HCT116 (cell line): ENCODE measurements around the gene AHI1. TPM values are rescaled to one million over a fixed set of nuclear protein-coding genes. Genes with fewer than 3 reads are reported as not detected.

Experiments used
- ATAC-seq: fragments of 200-7000 bp; cut with Tn5 transposase; 2 replicates; pipeline ENCODE4 v1.9.1; 2020; ENCODE audit warnings: mild to moderate bottlenecking, moderate library complexity
- BruUV-seq: library from RNA; stranded (reverse); fragments of 400-500 nt; replicated peaks from 2 replicates; lab custom pipeline; 2021; lab: Mats Ljungman, UMichigan
- CTCF ChIA-PET: fragments of 300-600 bp; sonication (Branson Sonifier 250); formaldehyde crosslinking; loops from one replicate; lab custom pipeline; 2021; ENCODE audit warnings: antibody characterized with exemption; lab: Charles Lee
- POLR2A ChIA-PET: fragments of 300-600, 350-600 bp; sonication (Branson Sonifier 250); formaldehyde crosslinking; loops from one replicate; lab custom pipeline; 2021; ENCODE audit warnings: antibody characterized with exemption; lab: Charles Lee
- RAD21 ChIA-PET, 2 experiments: fragments of 300-600 bp; sonication (Branson Sonifier 250); formaldehyde crosslinking; loops; one replicate each; lab custom pipeline; 2023; ENCODE audit warnings: low total read pairs in 2 of 2; ENCODE audit not compliant: uncharacterized antibody in 2 of 2, unreplicated experiment in 2 of 2, low non-redundant PET in 1 of 2; lab: Charles Lee
- DNase-seq: peaks from one replicate; pipeline ENCODE4 v3.0.0-alpha.2; 2010; ENCODE audit warnings: low read depth, low spot score
- H2AFZ ChIP-seq: fragments of 200-600 bp; shearing (Covaris generic), sonication (generic); 2 replicates; pipeline ENCODE4 v1.6.1; 2017; ENCODE audit warnings: low read depth, mixed run types, mixed read lengths, antibody characterized with exemption, low read length; ENCODE audit not compliant: poor library complexity, severe bottlenecking
- H3K27ac ChIP-seq: 2 replicates; pipeline ENCODE4 v1.5.1; 2012; ENCODE audit warnings: low read depth, low read length
- H3K27me3 ChIP-seq: fragments of 200-600 bp; sonication (generic); 2 replicates; pipeline ENCODE4 v1.6.1; 2016; ENCODE audit warnings: mixed run types, low read length, mixed read lengths; ENCODE audit not compliant: insufficient read depth
- H3K36me3 ChIP-seq, 2 experiments: fragments of 200-500 bp in 1 of 2; fragments of 200-600 bp in 1 of 2; sonication (Bioruptor generic) in 1 of 2; sonication (generic) in 1 of 2; 2 replicates each; pipeline versions ENCODE4 v1.5.1 to v1.6.1; 2014 to 2016; ENCODE audit warnings: low read length in 2 of 2, inconsistent platforms in 1 of 2, mixed read lengths in 1 of 2, mixed run types in 1 of 2; ENCODE audit not compliant: insufficient read depth in 2 of 2, control insufficient read depth in 1 of 2
- H3K4me1 ChIP-seq, 2 experiments: fragments of 200-600 bp in 1 of 2; sonication (generic) in 1 of 2; 2 replicates each; pipeline versions ENCODE4 v1.5.1 to v1.6.1; 2012 to 2017; ENCODE audit warnings: low read length in 2 of 2, inconsistent platforms in 1 of 2, mild to moderate bottlenecking in 1 of 2, mixed read lengths in 1 of 2, mixed run types in 1 of 2, moderate library complexity in 1 of 2; ENCODE audit not compliant: insufficient read depth in 2 of 2, control insufficient read depth in 1 of 2
- H3K4me2 ChIP-seq: fragments of 200-600 bp; sonication (generic); 2 replicates; pipeline ENCODE4 v1.6.1; 2017; ENCODE audit warnings: mixed run types, low read length, mixed read lengths
- H3K4me3 ChIP-seq, 2 experiments: fragments of 200-600 bp in 1 of 2; sonication (generic) in 1 of 2; replicated peaks in 1 of 2; 2 replicates each; pipeline ENCODE4 v1.5.1; 2011 to 2016; ENCODE audit warnings: low read length in 2 of 2, control low read depth in 1 of 2, low read depth in 1 of 2, mild to moderate bottlenecking in 1 of 2, mixed read lengths in 1 of 2, mixed run types in 1 of 2
- H3K79me2 ChIP-seq: fragments of 200-600 bp; sonication (generic); 2 replicates; pipeline ENCODE4 v1.6.1; 2017; ENCODE audit warnings: mild to moderate bottlenecking, mixed run types, low read length, moderate library complexity, mixed read lengths; ENCODE audit not compliant: insufficient read depth
- H3K9ac ChIP-seq: fragments of 200-600 bp; sonication (generic); 2 replicates; pipeline ENCODE4 v1.6.1; 2016; ENCODE audit warnings: low read length, mixed read lengths
- H3K9me2 ChIP-seq: fragments of 200-600 bp; sonication (generic), shearing (Covaris generic); 2 replicates; pipeline ENCODE4 v1.6.1; 2017; ENCODE audit warnings: mixed run types, mild to moderate bottlenecking, moderate library complexity; ENCODE audit not compliant: insufficient read depth
- H3K9me3 ChIP-seq, 2 experiments: fragments of 200-500 bp in 1 of 2; fragments of 200-600 bp in 1 of 2; sonication (Bioruptor generic) in 1 of 2; sonication (generic) in 1 of 2; 2 replicates each; pipeline ENCODE4 v1.6.1; 2014 to 2017; ENCODE audit warnings: low read length in 2 of 2, mixed read lengths in 2 of 2, inconsistent platforms in 1 of 2, low read depth in 1 of 2, mild to moderate bottlenecking in 1 of 2, mixed run types in 1 of 2, moderate library complexity in 1 of 2; ENCODE audit not compliant: control insufficient read depth in 1 of 2, insufficient read depth in 1 of 2
- H4K20me1 ChIP-seq: fragments of 200-600 bp; sonication (generic), shearing (Covaris generic); 2 replicates; pipeline ENCODE4 v1.6.1; 2017; ENCODE audit warnings: mixed run types, mild to moderate bottlenecking, moderate library complexity; ENCODE audit not compliant: insufficient read depth
- ATF3 ChIP-seq: IDR thresholded peaks from 2 replicates; pipeline ENCODE4 v1.6.1; 2012
- CBX3 ChIP-seq: IDR thresholded peaks from 2 replicates; pipeline ENCODE4 v1.6.1; 2012; ENCODE audit warnings: low read depth
- CEBPB ChIP-seq: IDR thresholded peaks from 2 replicates; pipeline ENCODE4 v1.6.1; 2012; ENCODE audit warnings: low read depth
- CTCF ChIP-seq, 3 experiments: fragments of 200-600 bp in 1 of 3; sonication (generic) in 1 of 3; IDR thresholded peaks in 2 of 3; conservative IDR thresholded peaks in 1 of 3; 2 replicates each; pipeline ENCODE4 v1.5.1; 2012 to 2017; ENCODE audit warnings: low read depth in 2 of 3, low read length in 2 of 3, antibody characterized with exemption in 1 of 3, borderline replicate concordance in 1 of 3, control low read depth in 1 of 3, mild to moderate bottlenecking in 1 of 3, mixed read lengths in 1 of 3, mixed run types in 1 of 3, moderate library complexity in 1 of 3; ENCODE audit not compliant: insufficient read depth in 1 of 3
- EGR1 ChIP-seq: IDR thresholded peaks from 2 replicates; pipeline ENCODE4 v1.6.1; 2012; ENCODE audit warnings: low read depth
- ELF1 ChIP-seq: IDR thresholded peaks from 2 replicates; pipeline ENCODE4 v1.6.1; 2012; ENCODE audit warnings: low read depth, borderline replicate concordance
- EZH2phosphoT487 ChIP-seq: fragments of 200-600 bp; IDR thresholded peaks from 2 replicates; pipeline ENCODE4 v1.6.1; 2018; ENCODE audit warnings: antibody characterized with exemption, borderline replicate concordance
- FOSL1 ChIP-seq: IDR thresholded peaks from 2 replicates; pipeline ENCODE4 v1.6.1; 2012; ENCODE audit warnings: low read depth
- POLR2A ChIP-seq: IDR thresholded peaks from 2 replicates; pipeline ENCODE4 v1.7.0; 2011; ENCODE audit warnings: borderline replicate concordance; ENCODE audit not compliant: insufficient read depth, insufficient read length; ENCODE audit errors: extremely low read depth
- RAD21 ChIP-seq: IDR thresholded peaks from 2 replicates; pipeline ENCODE4 v1.6.1; 2012; ENCODE audit warnings: low read depth, mild to moderate bottlenecking
- SIN3A ChIP-seq: IDR thresholded peaks from 2 replicates; pipeline ENCODE4 v1.6.1; 2012; ENCODE audit warnings: low read depth
- SP1 ChIP-seq: IDR thresholded peaks from 2 replicates; pipeline ENCODE4 v1.6.1; 2012; ENCODE audit warnings: low read depth
- SRF ChIP-seq: IDR thresholded peaks from 2 replicates; pipeline ENCODE4 v1.6.1; 2012; ENCODE audit warnings: low read depth
- TCF7L2 ChIP-seq: IDR thresholded peaks from 2 replicates; pipeline ENCODE4 v1.7.0; 2011; ENCODE audit warnings: borderline replicate concordance, inconsistent platforms; ENCODE audit not compliant: insufficient read depth, insufficient read length; ENCODE audit errors: extremely low read depth
- YY1 ChIP-seq: IDR thresholded peaks from 2 replicates; pipeline ENCODE4 v1.6.1; 2011; ENCODE audit warnings: low read length, low read depth, moderate library complexity, mild to moderate bottlenecking; ENCODE audit not compliant: insufficient replicate concordance; ENCODE audit errors: extremely low read depth
- ZFX ChIP-seq: fragments of 450-650 bp; IDR thresholded peaks from 2 replicates; pipeline ENCODE4 v1.6.1; 2017
- ZNF274 ChIP-seq: fragments of 200-500 bp; sonication (Bioruptor generic); IDR thresholded peaks from 2 replicates; pipeline ENCODE4 v1.6.1; 2014; ENCODE audit warnings: mild to moderate bottlenecking, low read depth, low read length, inconsistent platforms
- intact Hi-C: fragments of 100-400 bp; cut with micrococcal nuclease; formaldehyde crosslinking; loops from 2 replicates; pipeline ENCODE4 v1.10.0; 2022
- total RNA-seq: library from RNA; stranded (reverse); gene quantifications from one replicate; pipeline ENCODE4 v1.2.1, GENCODE V29; 2021; ENCODE audit not compliant: unreplicated experiment
- TF ChIP-seq, protein P1 (sequence below): IDR thresholded peaks from 2 replicates; pipeline ENCODE4 v1.6.1; 2011; ENCODE audit warnings: mild to moderate bottlenecking, low read length, moderate library complexity; ENCODE audit not compliant: insufficient replicate concordance; ENCODE audit errors: extremely low read depth
- TF ChIP-seq, protein P2 (sequence below): IDR thresholded peaks from 2 replicates; pipeline ENCODE4 v1.6.1; 2012; ENCODE audit warnings: low read depth

Gene AHI1
- total RNA-seq, 1 experiment from 2014 or later: 29.6 TPM

- ATAC-seq: no peak
- TF ChIP-seq YY1: no peak
- no peak for TF ChIP-seq EZH2phosphoT487
- TF ChIP-seq ATF3: no peak
- no peak for TF ChIP-seq SRF
- no peak for TF ChIP-seq ELF1
- TF ChIP-seq FOSL1: no peak
- TF ChIP-seq, protein P1, sequence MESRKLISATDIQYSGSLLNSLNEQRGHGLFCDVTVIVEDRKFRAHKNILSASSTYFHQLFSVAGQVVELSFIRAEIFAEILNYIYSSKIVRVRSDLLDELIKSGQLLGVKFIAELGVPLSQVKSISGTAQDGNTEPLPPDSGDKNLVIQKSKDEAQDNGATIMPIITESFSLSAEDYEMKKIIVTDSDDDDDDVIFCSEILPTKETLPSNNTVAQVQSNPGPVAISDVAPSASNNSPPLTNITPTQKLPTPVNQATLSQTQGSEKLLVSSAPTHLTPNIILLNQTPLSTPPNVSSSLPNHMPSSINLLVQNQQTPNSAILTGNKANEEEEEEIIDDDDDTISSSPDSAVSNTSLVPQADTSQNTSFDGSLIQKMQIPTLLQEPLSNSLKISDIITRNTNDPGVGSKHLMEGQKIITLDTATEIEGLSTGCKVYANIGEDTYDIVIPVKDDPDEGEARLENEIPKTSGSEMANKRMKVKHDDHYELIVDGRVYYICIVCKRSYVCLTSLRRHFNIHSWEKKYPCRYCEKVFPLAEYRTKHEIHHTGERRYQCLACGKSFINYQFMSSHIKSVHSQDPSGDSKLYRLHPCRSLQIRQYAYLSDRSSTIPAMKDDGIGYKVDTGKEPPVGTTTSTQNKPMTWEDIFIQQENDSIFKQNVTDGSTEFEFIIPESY: no peak
- no peak for TF ChIP-seq EGR1
- no peak for TF ChIP-seq CTCF (IDR thresholded peaks at IDR 0.05 in 2 of 3, conservative IDR thresholded peaks at IDR 0.05 in 1 of 3; ENCODE audit: borderline replicate concordance in 1 of 3, insufficient read depth in 1 of 3, low read depth in 2 of 3, low read length in 2 of 3)
- no peak for TF ChIP-seq ZFX
- no peak for TF ChIP-seq CBX3
- TF ChIP-seq POLR2A: no peak
- no peak for TF ChIP-seq SP1
- no peak for TF ChIP-seq SIN3A
- no peak for TF ChIP-seq ZNF274
- TF ChIP-seq, protein P2, sequence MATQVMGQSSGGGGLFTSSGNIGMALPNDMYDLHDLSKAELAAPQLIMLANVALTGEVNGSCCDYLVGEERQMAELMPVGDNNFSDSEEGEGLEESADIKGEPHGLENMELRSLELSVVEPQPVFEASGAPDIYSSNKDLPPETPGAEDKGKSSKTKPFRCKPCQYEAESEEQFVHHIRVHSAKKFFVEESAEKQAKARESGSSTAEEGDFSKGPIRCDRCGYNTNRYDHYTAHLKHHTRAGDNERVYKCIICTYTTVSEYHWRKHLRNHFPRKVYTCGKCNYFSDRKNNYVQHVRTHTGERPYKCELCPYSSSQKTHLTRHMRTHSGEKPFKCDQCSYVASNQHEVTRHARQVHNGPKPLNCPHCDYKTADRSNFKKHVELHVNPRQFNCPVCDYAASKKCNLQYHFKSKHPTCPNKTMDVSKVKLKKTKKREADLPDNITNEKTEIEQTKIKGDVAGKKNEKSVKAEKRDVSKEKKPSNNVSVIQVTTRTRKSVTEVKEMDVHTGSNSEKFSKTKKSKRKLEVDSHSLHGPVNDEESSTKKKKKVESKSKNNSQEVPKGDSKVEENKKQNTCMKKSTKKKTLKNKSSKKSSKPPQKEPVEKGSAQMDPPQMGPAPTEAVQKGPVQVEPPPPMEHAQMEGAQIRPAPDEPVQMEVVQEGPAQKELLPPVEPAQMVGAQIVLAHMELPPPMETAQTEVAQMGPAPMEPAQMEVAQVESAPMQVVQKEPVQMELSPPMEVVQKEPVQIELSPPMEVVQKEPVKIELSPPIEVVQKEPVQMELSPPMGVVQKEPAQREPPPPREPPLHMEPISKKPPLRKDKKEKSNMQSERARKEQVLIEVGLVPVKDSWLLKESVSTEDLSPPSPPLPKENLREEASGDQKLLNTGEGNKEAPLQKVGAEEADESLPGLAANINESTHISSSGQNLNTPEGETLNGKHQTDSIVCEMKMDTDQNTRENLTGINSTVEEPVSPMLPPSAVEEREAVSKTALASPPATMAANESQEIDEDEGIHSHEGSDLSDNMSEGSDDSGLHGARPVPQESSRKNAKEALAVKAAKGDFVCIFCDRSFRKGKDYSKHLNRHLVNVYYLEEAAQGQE: no peak
- no peak for TF ChIP-seq TCF7L2
- no peak for TF ChIP-seq RAD21
- no peak for TF ChIP-seq CEBPB
- TF ChIP-seq, all 23 proteins: peak for 0
- Histone ChIP-seq H4K20me1 (no peaks in the 10 kb centered on the region), H3K36me3 (no peaks in the 10 kb centered on the region), H3K27me3 (no peaks in the 10 kb centered on the region), H3K9ac (no peak overlapping the region), H2AFZ (no peak overlapping the region), H3K79me2 (no peaks in the 10 kb centered on the region), H3K4me3 (no peak overlapping the region), H3K4me2 (no peak overlapping the region), H3K27ac (no peak overlapping the region), H3K9me2 (peaks cover 3% of the 10 kb centered on the region; the same call in 1 of the 2 replicates), H3K4me1 (no peaks in the 10 kb centered on the region), H3K9me3 (no peaks in the 10 kb centered on the region)
- no TSS peak for BruUV-seq
- no peak for DNase-seq
- ChIA-PET POLR2A (no interaction called here), RAD21 (no interaction called here), CTCF (no interaction called here)
- intact Hi-C loops: no loop called here
Observed at GRCh38 chr6:135236732-135237131, 260.8 kb downstream of the AHI1 start.
